IPS-18a (cell line): ENCODE measurements around the gene EHD2.
"Not testable (repeated sequence)": the region's sequence is repeated elsewhere in the genome, so short reads cannot be mapped to it uniquely, and the experiment has no call there.

Source experiments
- H3K27ac ChIP-seq: one replicate; pipeline ENCODE4 v1.5.1; 2013; ENCODE audit warnings: low read length
- H3K27me3 ChIP-seq: one replicate; pipeline ENCODE4 v1.6.1; 2013; ENCODE audit warnings: mild to moderate bottlenecking, low read length; ENCODE audit not compliant: control insufficient read depth, insufficient read depth
- H3K36me3 ChIP-seq: one replicate; pipeline ENCODE4 v1.6.1; 2013; ENCODE audit warnings: low read depth, low read length; ENCODE audit not compliant: control insufficient read depth
- H3K4me1 ChIP-seq: one replicate; pipeline ENCODE4 v1.6.1; 2013; ENCODE audit warnings: low read depth, low read length; ENCODE audit not compliant: control insufficient read depth
- H3K4me3 ChIP-seq: one replicate; pipeline ENCODE4 v1.5.1; 2013; ENCODE audit warnings: low read length
- H3K9ac ChIP-seq: one replicate; pipeline ENCODE4 v1.6.1; 2013; ENCODE audit warnings: mild to moderate bottlenecking, low read length, moderate library complexity
- H3K9me3 ChIP-seq: one replicate; pipeline ENCODE4 v1.6.1; 2013; ENCODE audit warnings: low read depth, low read length; ENCODE audit not compliant: control insufficient read depth

The EHD2 gene

DNA sequence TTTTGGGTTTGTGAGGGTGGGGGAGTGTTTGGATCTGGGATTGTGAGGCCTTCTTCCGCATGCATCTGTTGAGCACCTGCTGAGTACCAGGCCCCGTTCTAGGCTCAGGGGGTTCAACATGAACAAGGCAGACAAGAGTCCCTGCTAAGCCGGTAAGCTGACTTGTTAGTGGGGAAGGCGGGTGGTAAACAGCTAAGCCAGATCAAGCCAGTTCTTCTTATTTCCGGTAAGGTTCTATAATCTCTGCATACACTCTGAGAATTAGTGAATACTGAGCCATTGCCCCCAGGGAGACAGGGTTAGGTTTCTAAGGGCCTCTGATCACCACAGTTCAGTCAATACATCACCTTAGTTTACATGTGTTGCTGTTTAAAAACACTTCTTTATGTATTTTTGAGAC lies 9.9 kb upstream of the EHD2 start:
- H3K9ac ChIP-seq, result no peak overlapping the region
- no peaks in the 10 kb centered on the region for H3K9me3 ChIP-seq
- H3K4me3 ChIP-seq, result no peak overlapping the region
- H3K4me1 ChIP-seq, result no peaks in the 10 kb centered on the region
- peaks cover 8% of the 10 kb centered on the region for H3K36me3 ChIP-seq
- H3K27ac ChIP-seq, result no peak overlapping the region
- peaks cover 3% of the 10 kb centered on the region for H3K27me3 ChIP-seq

DNA sequence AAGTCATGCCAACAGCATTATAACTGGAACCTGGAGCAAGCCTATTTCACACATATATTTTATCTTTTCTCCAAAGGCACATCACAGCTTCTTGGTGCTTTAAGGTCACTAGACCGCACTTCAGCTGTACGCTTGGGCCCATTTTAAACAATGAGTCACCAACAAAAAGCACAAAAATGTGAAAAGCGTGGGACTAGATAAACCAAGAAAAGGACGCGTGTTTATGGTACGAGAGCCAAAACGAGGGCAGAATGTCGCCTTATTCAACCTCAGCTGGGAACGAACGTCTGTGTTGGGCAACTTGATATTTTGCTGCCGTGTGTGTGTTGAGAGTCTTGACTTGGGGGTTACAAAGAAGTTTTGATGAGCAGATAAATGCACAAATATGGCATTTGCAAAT lies 9.2 kb upstream of the EHD2 start:
- H3K27ac ChIP-seq, result no peak overlapping the region
- peaks cover 8% of the 10 kb centered on the region for H3K36me3 ChIP-seq
- peaks cover 3% of the 10 kb centered on the region for H3K27me3 ChIP-seq
- no peaks in the 10 kb centered on the region for H3K9me3 ChIP-seq
- H3K4me1 ChIP-seq, result no peaks in the 10 kb centered on the region
- H3K9ac ChIP-seq, result no peak overlapping the region
- H3K4me3 ChIP-seq, result no peak overlapping the region

DNA sequence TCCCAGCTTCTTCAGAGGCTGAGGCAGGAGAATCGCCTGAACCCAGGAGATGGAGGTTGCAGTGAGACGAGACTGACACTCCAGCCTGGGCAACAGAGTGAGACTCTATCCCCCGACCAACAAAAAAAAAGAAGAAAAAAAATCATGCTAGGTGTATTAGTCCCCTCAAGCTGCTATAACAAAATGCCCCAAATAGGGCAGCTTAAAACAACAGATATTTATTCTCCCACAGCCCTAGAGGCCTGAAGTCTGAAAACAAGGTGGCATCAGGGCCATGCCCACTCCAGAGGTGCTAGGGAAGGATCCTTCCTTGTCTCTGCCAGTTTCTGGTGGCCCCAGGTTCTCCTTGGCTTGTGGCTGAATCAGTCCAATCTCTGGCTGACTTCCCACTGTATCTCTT lies 8.6 kb upstream of the EHD2 start:
- Histone ChIP-seq H3K27ac (no peak overlapping the region), H3K9me3 (no peaks in the 10 kb centered on the region)

DNA sequence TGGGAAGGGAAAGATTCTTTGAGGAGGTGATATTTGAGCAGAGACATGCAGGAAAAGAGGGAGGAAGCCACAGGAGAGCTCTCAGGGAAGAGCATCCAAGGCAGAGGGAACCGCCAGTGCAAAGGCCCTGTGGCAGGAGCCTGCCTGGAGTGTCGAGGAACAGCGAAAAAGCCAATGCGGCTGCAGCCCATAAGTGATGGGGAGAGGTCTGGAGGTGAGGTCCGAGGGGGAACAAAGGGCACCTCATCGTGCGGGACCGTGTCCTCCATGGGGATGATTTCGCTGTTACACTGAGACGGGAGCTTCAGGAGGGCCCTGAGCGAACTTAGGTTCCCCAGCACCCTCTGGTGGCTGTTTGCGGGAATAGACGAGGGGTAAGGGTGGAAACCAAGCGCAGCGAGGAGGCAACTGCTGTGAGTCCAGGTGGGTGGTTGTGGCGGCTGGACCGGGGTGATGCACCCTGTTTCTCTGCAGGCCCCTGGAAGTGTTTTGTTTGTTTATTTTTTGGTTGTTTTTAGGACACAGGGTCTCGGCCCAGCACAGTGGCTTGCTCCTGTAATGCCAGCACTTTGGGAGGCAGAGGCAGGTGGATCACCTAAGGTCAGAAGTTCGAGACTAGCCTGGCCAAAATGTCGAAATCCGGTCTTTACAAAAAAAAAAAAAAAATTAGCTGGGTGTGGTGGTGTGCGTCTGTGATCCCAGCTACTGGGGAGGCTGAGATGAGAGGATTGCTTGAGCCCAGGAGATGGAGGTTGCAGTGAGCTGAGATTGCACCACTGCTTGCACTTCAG lies 5.9 kb upstream of the EHD2 start:
- H3K36me3 ChIP-seq, result peaks cover 6% of the 10 kb centered on the region
- no peak overlapping the region for H3K27ac ChIP-seq
- peaks cover 3% of the 10 kb centered on the region for H3K27me3 ChIP-seq
- no peak overlapping the region for H3K9ac ChIP-seq
- H3K4me1 ChIP-seq, result no peaks in the 10 kb centered on the region
- H3K9me3 ChIP-seq, result no peaks in the 10 kb centered on the region
- H3K4me3 ChIP-seq, result no peak overlapping the region

More for the DNA sequence above, 8.6 kb upstream of the EHD2 start:
- Histone ChIP-seq H3K36me3 (peaks cover 8% of the 10 kb centered on the region), H3K4me1 (no peaks in the 10 kb centered on the region), H3K9ac (no peak overlapping the region), H3K4me3 (no peak overlapping the region), H3K27me3 (peaks cover 3% of the 10 kb centered on the region)

DNA sequence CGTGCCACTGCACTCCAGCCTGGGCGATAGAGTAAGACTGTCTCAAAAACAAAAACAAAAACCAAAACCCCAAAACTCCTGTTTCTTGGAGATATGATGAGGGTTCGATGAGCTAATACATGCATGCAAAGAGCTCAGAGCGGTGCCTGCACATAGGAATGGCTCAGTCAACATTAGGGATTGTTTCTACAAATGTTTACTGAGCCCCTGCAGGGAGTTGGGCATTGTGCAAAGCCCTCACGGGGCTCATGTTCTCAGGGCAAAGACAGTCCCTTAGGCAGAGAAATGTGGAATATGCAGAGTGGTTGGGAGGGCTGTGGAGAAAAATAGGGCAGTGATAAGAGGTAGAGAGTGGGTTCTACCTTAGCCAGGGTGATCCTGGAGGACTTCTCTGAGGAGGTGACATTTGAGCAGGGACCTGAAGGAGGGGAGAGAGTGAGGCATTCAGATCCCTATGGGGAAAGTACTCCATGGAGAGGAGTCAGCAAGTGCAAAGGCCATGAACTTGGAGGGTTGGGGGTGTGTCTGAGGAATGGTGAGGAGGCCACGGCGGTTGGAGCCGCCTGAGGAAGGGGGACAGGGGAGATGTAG lies 1.5 kb upstream of the EHD2 start:
- Histone ChIP-seq H3K4me3 (no peak overlapping the region), H3K9ac (no peak overlapping the region), H3K9me3 (no peaks in the 10 kb centered on the region), H3K27ac (no peak overlapping the region), H3K27me3 (peaks cover 3% of the 10 kb centered on the region), H3K36me3 (no peaks in the 10 kb centered on the region), H3K4me1 (no peaks in the 10 kb centered on the region)

DNA sequence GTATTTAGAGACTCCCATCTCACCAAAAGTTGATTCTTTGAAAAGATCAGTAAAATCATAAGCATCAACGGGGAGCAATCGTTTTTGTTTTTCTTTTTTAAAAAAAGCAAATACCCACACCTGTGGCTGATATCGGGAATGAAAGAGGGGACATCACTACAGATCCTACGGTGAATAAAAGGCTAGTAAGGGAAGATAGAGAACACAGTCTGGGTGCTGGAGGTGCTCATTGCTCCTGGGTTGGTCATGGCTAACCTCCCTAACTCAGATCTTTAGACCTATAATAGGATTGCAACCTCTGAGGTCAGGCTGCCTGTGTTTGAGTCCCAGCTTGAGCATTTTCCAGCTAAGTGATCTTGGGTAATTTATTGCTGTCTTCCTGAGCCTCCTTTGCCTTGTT lies 1.1 kb downstream of the EHD2 start:
- Histone ChIP-seq H3K27ac (no peak overlapping the region), H3K4me3 (no peak overlapping the region)

DNA sequence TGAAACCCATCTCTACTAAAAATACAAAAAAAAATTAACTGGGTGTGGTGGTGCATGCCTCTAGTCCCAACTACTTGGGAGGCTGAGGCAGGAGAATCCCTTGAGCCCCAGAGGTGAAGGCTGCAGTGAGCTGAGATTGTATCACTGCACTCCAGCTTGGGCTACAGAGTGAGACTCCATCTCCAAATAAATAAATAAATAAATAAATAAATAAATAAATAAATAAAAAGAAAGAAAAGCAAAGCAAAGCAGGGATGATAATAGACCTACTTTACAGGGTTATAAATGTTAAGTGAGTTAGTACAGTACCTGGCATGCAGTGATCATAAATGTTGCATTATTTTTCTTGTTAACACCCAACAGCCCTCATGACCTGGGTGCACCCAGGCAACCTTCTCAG lies 1.6 kb downstream of the EHD2 start:
- not testable (repeated sequence) for H3K27me3 ChIP-seq, H3K9me3 ChIP-seq, H3K27ac ChIP-seq, H3K4me1 ChIP-seq, H3K4me3 ChIP-seq, H3K36me3 ChIP-seq, H3K9ac ChIP-seq

More for the DNA sequence above, 1.1 kb downstream of the EHD2 start:
- Histone ChIP-seq H3K36me3 (no peaks in the 10 kb centered on the region), H3K4me1 (no peaks in the 10 kb centered on the region), H3K27me3 (no peaks in the 10 kb centered on the region), H3K9ac (no peak overlapping the region), H3K9me3 (no peaks in the 10 kb centered on the region)

DNA sequence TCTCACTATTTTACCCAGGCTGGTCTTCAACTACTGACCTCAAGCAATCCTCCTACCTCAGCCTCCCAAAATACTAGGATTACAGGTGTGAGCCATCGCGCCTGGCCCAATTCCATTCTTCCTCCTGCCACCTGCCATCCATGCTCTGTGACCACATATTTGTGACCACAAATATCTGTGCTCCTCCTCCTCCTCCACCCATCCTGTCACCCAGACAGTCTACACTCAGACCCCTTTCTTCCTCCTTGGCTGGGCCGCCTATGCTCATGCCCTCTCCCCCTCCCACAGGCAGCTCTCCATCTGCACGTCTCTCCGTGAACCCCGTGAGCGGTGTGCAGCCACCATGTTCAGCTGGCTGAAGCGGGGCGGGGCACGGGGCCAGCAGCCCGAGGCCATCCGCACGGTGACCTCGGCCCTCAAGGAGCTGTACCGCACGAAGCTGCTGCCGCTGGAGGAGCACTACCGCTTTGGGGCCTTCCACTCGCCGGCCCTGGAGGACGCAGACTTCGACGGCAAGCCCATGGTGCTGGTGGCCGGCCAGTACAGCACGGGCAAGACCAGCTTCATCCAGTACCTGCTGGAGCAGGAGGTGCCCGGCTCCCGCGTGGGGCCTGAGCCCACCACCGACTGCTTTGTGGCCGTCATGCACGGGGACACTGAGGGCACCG lies 3.2 kb downstream of the EHD2 start:
- H3K27ac ChIP-seq, result no peak overlapping the region
- H3K27me3 ChIP-seq, result no peaks in the 10 kb centered on the region
- H3K9me3 ChIP-seq, result no peaks in the 10 kb centered on the region
- no peak overlapping the region for H3K9ac ChIP-seq
- no peak overlapping the region for H3K4me3 ChIP-seq
- no peaks in the 10 kb centered on the region for H3K36me3 ChIP-seq
- no peaks in the 10 kb centered on the region for H3K4me1 ChIP-seq

DNA sequence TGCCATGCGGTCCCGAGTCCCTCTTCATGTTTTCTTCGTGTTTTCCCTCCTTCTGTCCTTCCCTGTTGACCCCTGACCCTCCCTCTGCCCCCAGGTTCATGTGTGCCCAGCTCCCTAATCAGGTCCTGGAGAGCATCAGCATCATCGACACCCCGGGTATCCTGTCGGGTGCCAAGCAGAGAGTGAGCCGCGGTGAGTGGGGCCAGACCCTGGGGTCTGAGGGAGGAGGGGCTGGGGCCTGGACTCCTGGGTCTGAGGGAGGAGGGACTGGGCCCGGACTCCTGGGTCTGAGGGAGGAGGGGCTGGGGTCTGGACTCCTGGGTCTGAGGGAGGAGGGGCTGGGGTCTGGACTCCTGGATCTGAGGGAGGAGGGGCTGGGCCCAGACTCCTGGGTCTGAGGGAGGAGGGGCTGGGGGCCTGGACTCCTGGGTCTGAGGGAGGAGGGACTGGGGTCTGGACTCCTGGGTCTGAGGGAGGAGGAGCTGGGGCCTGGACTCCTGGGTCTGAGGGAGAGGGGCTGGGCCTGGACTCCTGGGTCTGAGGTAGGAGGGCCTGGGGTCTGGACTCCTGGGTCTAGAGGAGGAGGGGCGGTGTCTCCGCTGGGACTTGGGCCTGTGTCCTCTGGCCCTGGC lies 5.3 kb downstream of the EHD2 start:
- H3K27me3 ChIP-seq, H3K4me1 ChIP-seq, H3K36me3 ChIP-seq, H3K27ac ChIP-seq, H3K9ac ChIP-seq, H3K4me3 ChIP-seq, H3K9me3 ChIP-seq: not testable (repeated sequence)

DNA sequence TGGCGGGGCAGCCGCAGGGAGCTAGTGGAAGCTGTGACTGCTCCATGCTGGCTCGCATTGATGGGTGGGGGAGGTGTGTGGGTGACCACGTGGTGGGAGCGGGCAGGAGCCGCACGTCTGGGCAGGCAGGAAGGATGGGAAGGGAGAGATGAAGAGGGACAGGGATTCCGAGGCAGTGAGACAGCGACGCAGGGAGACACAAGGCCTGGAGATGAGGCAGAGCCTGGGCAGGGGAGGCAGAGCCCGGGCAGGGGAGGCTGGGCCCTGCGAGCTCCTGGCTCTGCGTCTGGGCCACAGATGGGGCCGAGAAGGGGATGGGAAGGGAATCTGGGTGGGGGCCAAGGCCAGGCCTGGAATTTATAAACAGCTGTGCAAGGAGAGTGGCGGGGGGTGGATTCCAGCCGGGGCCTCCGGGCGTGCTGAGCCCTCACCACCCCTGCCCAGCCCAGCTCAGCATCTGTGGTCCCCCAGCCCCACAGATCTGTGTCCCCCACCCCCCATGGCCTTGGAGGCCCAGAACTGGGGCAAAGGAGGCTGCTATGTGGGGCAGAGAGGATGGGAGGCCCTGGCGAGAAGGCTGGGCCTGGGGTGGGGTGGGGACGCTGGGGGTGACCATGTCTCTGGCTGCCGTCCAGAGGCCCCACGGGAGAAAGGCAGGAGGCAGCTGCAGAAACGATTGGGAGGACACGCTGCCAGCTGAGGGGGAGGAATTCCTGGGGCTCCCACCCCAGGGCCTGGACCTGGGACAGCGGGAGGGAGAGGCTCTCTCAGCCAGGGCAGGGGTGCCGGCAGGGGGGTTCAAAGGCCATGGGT lies 6.0 kb downstream of the EHD2 start:
- H3K4me1 ChIP-seq, result no peaks in the 10 kb centered on the region
- no peaks in the 10 kb centered on the region for H3K36me3 ChIP-seq
- H3K27ac ChIP-seq, result no peak overlapping the region
- H3K4me3 ChIP-seq, result no peak overlapping the region
- H3K27me3 ChIP-seq, result no peaks in the 10 kb centered on the region
- no peaks in the 10 kb centered on the region for H3K9me3 ChIP-seq
- H3K9ac ChIP-seq, result no peak overlapping the region
